Activated naive CD4-positive, alpha-beta T cell treated with anti-CD3 and anti-CD28 coated beads for 36 hours (primary cell): ENCODE data around the gene RTF1. TPM values are rescaled to one million over a fixed set of nuclear protein-coding genes. Genes with fewer than 3 reads are reported as not detected.
A peak's percentile ranks its signal among the peaks of the same experiment; 100 is the strongest.

Source experiments
- CTCF ChIA-PET: fragments of 350-600 bp; sonication (Branson Sonifier 250); formaldehyde crosslinking; loops from one replicate; lab custom pipeline; 2021; ENCODE audit warnings: antibody characterized with exemption; lab: Charles Lee
- DNase-seq: peaks from one replicate; pipeline ENCODE4 v3.0.0-alpha.2; 2020
- H3K27ac Mint-ChIP-seq: one replicate; pipeline ENCODE4 v1.8.0; 2021; ENCODE audit warnings: mild to moderate bottlenecking, mixed read lengths
- H3K27me3 Mint-ChIP-seq: one replicate; pipeline ENCODE4 v1.8.0; 2021; ENCODE audit warnings: low read depth, mixed read lengths
- H3K36me3 Mint-ChIP-seq: one replicate; pipeline ENCODE4 v1.8.0; 2021; ENCODE audit warnings: low read depth, mixed read lengths
- H3K4me1 Mint-ChIP-seq: one replicate; pipeline ENCODE4 v1.8.0; 2021; ENCODE audit warnings: low read depth, mixed read lengths
- H3K4me3 Mint-ChIP-seq: one replicate; pipeline ENCODE4 v1.8.0; 2021; ENCODE audit warnings: mild to moderate bottlenecking, moderate library complexity, mixed read lengths
- H3K9me3 Mint-ChIP-seq: one replicate; pipeline ENCODE4 v1.8.0; 2021; ENCODE audit warnings: mixed read lengths
- intact Hi-C: fragments of 100-400 bp; cut with micrococcal nuclease; formaldehyde crosslinking; loops from one replicate; pipeline ENCODE4 v1.15.1; 2023
- total RNA-seq, 2 experiments: library from RNA; stranded (reverse); gene quantifications; one replicate each; pipeline ENCODE4 v1.2.3, GENCODE V29; 2021

Gene RTF1
- total RNA-seq, 2 experiments from 2014 or later, result 18.7 to 19.5 TPM

- no peak for DNase-seq
- Mint-ChIP-seq H3K27ac (no peak overlapping the region), H3K4me1 (peaks cover 19% of the 10 kb centered on the region), H3K4me3 (peak overlapping the region; percentile 45), H3K27me3 (peaks cover 32% of the 10 kb centered on the region), H3K36me3 (peaks cover 6% of the 10 kb centered on the region), H3K9me3 (no peaks in the 10 kb centered on the region)
- intact Hi-C loops, result no loop called here
- CTCF ChIA-PET, result interaction anchor here (0.5 to 1.2 kb wide), 2 partner anchors 47 to 166 kb away, joined by 3 to 7 read pairs; no protein-coding TSS in a partner anchor
These were observed 95.6 kb downstream of the RTF1 start for GRCh38 chr15:41512512-41512939.

- peak; percentile 43 for DNase-seq
- H3K4me1 Mint-ChIP-seq, result peaks cover 19% of the 10 kb centered on the region
- CTCF ChIA-PET, result interaction anchor here (0.5 to 1.2 kb wide), 2 partner anchors 47 to 165 kb away, joined by 3 to 7 read pairs; no protein-coding TSS in a partner anchor
- H3K4me3 Mint-ChIP-seq, result peak overlapping the region; percentile 45
- no peaks in the 10 kb centered on the region for H3K9me3 Mint-ChIP-seq
- H3K27me3 Mint-ChIP-seq, result peaks cover 32% of the 10 kb centered on the region
- peaks cover 9% of the 10 kb centered on the region for H3K36me3 Mint-ChIP-seq
- intact Hi-C loops, result no loop called here
- H3K27ac Mint-ChIP-seq, result no peak overlapping the region
These were observed 96.1 kb downstream of the RTF1 start for GRCh38 chr15:41512940-41513505.

GRCh38 chr15:41513506-41514227 is 96.8 kb downstream of the RTF1 start, which contains the start of gene LTK:
TSS of gene LTK (minus strand) at chr15:41513827. CDS start at chr15:41513709, 118 bp downstream.
- Mint-ChIP-seq H3K27ac (no peak within 1 kb of the TSS), H3K4me1 (peaks cover 19% of the 10 kb centered on the region), H3K4me3 (peak within 1 kb of the TSS; percentile 45), H3K36me3 (peaks cover 10% of the 10 kb centered on the region), H3K9me3 (no peaks in the 10 kb centered on the region), H3K27me3 (peaks cover 32% of the 10 kb centered on the region)
- DNase-seq, result no peak
- CTCF ChIA-PET, result interaction anchor here (1.2 kb wide), 1 partner anchor 48 kb away, joined by 3 read pairs; no protein-coding TSS in a partner anchor
- intact Hi-C loops, result no loop called here

- no peak for DNase-seq
- no peak overlapping the region for H3K27ac Mint-ChIP-seq
- CTCF ChIA-PET, result interaction anchor here (1.0 to 1.3 kb wide), 2 partner anchors 52 kb away, joined by 4 to 5 read pairs; no protein-coding TSS in a partner anchor
- peaks cover 8% of the 10 kb centered on the region for H3K27me3 Mint-ChIP-seq
- no peak overlapping the region for H3K4me3 Mint-ChIP-seq
- H3K9me3 Mint-ChIP-seq, result no peaks in the 10 kb centered on the region
- H3K4me1 Mint-ChIP-seq, result peaks cover 8% of the 10 kb centered on the region
- intact Hi-C loops, result no loop called here
- H3K36me3 Mint-ChIP-seq, result peaks cover 18% of the 10 kb centered on the region
These were observed 101.1 kb downstream of the RTF1 start for GRCh38 chr15:41517895-41518449.

DNA sequence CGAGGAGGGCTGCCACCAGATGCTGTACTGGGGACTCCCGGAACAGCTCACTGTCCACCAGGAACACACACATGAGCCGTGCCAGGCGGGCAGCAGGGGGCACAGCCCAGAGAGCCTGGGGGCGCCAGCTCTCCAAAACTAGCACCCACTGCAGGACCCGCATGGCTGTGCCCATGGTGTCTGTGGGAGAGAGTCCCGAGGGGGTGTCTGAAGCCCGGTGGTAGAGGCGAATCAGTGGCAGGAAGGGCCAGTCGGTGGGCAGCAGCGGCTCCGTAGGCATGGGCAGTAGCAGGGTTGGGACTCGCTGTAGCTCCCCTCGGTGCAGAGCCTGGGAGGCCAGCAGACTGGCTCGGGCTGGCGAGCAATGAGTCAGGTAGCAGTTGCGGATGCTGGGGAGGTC is 103.7 kb downstream of the RTF1 start:
- intact Hi-C loops, result no loop called here
- H3K4me3 Mint-ChIP-seq, result no peak overlapping the region
- CTCF ChIA-PET, result no interaction called here
- H3K27ac Mint-ChIP-seq, result no peak overlapping the region
- DNase-seq, result no peak
- no peaks in the 10 kb centered on the region for H3K9me3 Mint-ChIP-seq
- H3K36me3 Mint-ChIP-seq, result peaks cover 16% of the 10 kb centered on the region
- H3K4me1 Mint-ChIP-seq, result no peaks in the 10 kb centered on the region
- no peaks in the 10 kb centered on the region for H3K27me3 Mint-ChIP-seq

GRCh38 chr15:41521614-41522013 is 104.7 kb downstream of the RTF1 start:
- intact Hi-C loops, result no loop called here
- Mint-ChIP-seq H3K4me3 (no peak overlapping the region), H3K27ac (no peak overlapping the region), H3K36me3 (peaks cover 16% of the 10 kb centered on the region), H3K4me1 (no peaks in the 10 kb centered on the region), H3K9me3 (no peaks in the 10 kb centered on the region), H3K27me3 (no peaks in the 10 kb centered on the region)
- DNase-seq, result no peak
- CTCF ChIA-PET, result no interaction called here

DNA sequence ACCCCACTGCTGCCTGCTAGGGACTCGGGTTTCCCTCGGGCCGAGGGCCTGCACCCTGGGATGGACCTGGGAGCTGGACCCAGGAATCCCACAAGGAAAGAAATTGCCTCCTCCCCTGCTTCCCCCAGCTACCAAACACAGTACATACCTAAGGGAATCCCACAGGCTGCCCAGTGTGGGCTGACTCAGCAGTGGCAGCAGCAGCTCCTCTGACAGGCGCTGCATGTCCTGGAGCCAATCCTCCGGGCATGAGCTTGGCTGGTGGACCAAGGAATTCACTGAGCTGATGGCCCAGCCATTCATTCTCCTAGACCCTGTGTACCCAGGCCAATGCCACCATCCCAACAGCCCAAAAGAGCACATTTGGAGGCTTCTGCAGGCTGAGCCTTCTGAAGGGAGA is 106.2 kb downstream of the RTF1 start:
- Mint-ChIP-seq H3K4me1 (no peaks in the 10 kb centered on the region), H3K27ac (no peak overlapping the region), H3K9me3 (no peaks in the 10 kb centered on the region), H3K27me3 (no peaks in the 10 kb centered on the region), H3K36me3 (peaks cover 13% of the 10 kb centered on the region), H3K4me3 (no peak overlapping the region)
- CTCF ChIA-PET, result interaction anchor here (0.6 to 0.8 kb wide), 2 partner anchors 20 to 101 kb away, joined by 3 read pairs; no protein-coding TSS in a partner anchor
- intact Hi-C loops, result no loop called here
- DNase-seq, result no peak

DNA sequence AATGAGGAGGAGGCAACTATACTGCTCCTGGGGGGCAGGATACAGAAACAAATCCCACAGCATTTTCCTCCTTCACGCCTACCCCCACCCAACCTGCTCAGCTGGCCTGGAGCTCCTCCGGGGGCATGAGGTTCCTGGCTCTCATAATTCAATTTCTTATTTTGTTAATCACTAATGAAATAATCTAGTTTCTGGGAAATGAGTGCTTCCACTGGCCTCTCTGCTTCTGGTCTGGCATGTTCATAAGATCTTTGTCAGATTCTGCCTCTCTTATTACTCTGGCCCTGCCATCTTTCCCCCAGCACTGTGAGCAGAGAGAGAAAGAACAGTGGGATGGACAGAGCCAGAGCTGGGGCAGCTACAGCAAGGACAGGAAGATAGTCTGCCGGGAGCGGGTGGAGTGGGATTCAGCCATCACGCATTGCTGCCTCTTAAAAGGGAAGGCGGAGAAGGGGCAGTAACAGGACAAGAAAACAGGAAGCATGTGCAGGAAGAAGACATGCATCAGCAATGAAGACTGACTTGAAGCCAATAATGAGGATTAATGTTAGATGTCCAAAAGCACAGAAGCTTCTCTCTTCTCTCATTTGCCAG is 113.6 kb downstream of the RTF1 start:
- CTCF ChIA-PET, result interaction anchor here (0.6 kb wide), 1 partner anchor 83 kb away, joined by 3 read pairs; no protein-coding TSS in a partner anchor

More for the DNA sequence above, 113.6 kb downstream of the RTF1 start:
- Mint-ChIP-seq H3K27ac (no peak overlapping the region), H3K36me3 (peaks cover 31% of the 10 kb centered on the region), H3K4me1 (no peaks in the 10 kb centered on the region), H3K9me3 (no peaks in the 10 kb centered on the region), H3K27me3 (no peaks in the 10 kb centered on the region), H3K4me3 (no peak overlapping the region)
- no peak for DNase-seq
- intact Hi-C loops, result no loop called here

Other genes starting within 250 kb of the RTF1 start
- not detected for gene EXD1, start 186.3 kb upstream of the RTF1 start, total RNA-seq
- gene CHP1, start 185.8 kb upstream of the RTF1 start, total RNA-seq, result 10 to 100 TPM; 37.7 to 39.8 TPM
- gene OIP5, start 84.5 kb upstream of the RTF1 start, total RNA-seq, result 10 to 100 TPM in 1 of 2 experiments, 1 to 10 TPM in 1; 9.5 to 10.7 TPM
- 100 to 1,000 TPM; 269 to 287 TPM for gene NUSAP1, start 84.2 kb upstream of the RTF1 start, total RNA-seq
- 10 to 100 TPM; 15.7 to 17.4 TPM for gene NDUFAF1, start 14.6 kb upstream of the RTF1 start, total RNA-seq
- 1 to 10 TPM; 1.0 to 1.7 TPM for gene ITPKA, start 76.8 kb downstream of the RTF1 start, total RNA-seq
- gene LTK, start 96.7 kb downstream of the RTF1 start, total RNA-seq, result not detected
- 10 to 100 TPM; 48.4 to 49.5 TPM for gene RPAP1, start 127.2 kb downstream of the RTF1 start, total RNA-seq
- 1 to 10 TPM; 1.2 to 3.7 TPM for gene TYRO3, start 142.1 kb downstream of the RTF1 start, total RNA-seq
- gene MGA, start 243.3 kb downstream of the RTF1 start, total RNA-seq, result 10 to 100 TPM; 27.4 to 28.3 TPM